ENCODE results near the gene ACADSB.

The ACADSB gene

GRCh38 chr10:123042708-123043408 lies 34.1 kb downstream of the ACADSB start:
- no peak for DNase-seq (ENCODE audit: low read depth)

- DNase-seq (ENCODE audit: low read depth) = peak; percentile 29
These were observed 34.7 kb downstream of the ACADSB start for GRCh38 chr10:123043409-123043925.

GRCh38 chr10:123044391-123044790 lies 35.6 kb downstream of the ACADSB start:
- no peak for DNase-seq (ENCODE audit: low read depth)

- no peak for DNase-seq (ENCODE audit: low read depth)
These were observed 37.3 kb downstream of the ACADSB start for GRCh38 chr10:123045961-123046731.

GRCh38 chr10:123057968-123058367 lies 49.2 kb downstream of the ACADSB start:
- DNase-seq (ENCODE audit: low read depth) = no peak

- DNase-seq (ENCODE audit: low read depth) = no peak
These were observed 53.1 kb downstream of the ACADSB start for GRCh38 chr10:123061865-123062264.

GRCh38 chr10:123062726-123063125 lies 53.9 kb downstream of the ACADSB start:
- DNase-seq (ENCODE audit: low read depth) = no peak

GRCh38 chr10:123068087-123068853 lies 59.5 kb downstream of the ACADSB start:
- no peak for DNase-seq (ENCODE audit: low read depth)

- DNase-seq (ENCODE audit: low read depth) = no peak
These were observed 60.6 kb downstream of the ACADSB start for GRCh38 chr10:123069246-123069986.

- DNase-seq (ENCODE audit: low read depth) = no peak
These were observed 64.4 kb downstream of the ACADSB start for GRCh38 chr10:123073187-123073586.

GRCh38 chr10:123074215-123074614 lies 65.4 kb downstream of the ACADSB start:
- DNase-seq (ENCODE audit: low read depth) = no peak

GRCh38 chr10:123081896-123082295 lies 73.1 kb downstream of the ACADSB start:
- DNase-seq (ENCODE audit: low read depth) = no peak

- DNase-seq (ENCODE audit: low read depth) = no peak
These were observed 75.0 kb downstream of the ACADSB start for GRCh38 chr10:123083811-123084210.

GRCh38 chr10:123086281-123086680 lies 77.5 kb downstream of the ACADSB start:
- DNase-seq (ENCODE audit: low read depth) = no peak

- DNase-seq (ENCODE audit: low read depth) = no peak
These were observed 78.5 kb downstream of the ACADSB start for GRCh38 chr10:123087348-123087747.

GRCh38 chr10:123087786-123088185 lies 79.0 kb downstream of the ACADSB start:
- DNase-seq (ENCODE audit: low read depth) = no peak

GRCh38 chr10:123092635-123093414 lies 84.0 kb downstream of the ACADSB start:
- DNase-seq (ENCODE audit: low read depth) = no peak

GRCh38 chr10:123093489-123093888 lies 84.7 kb downstream of the ACADSB start:
- DNase-seq (ENCODE audit: low read depth) = no peak

GRCh38 chr10:123096452-123096851 lies 87.6 kb downstream of the ACADSB start:
- no peak for DNase-seq (ENCODE audit: low read depth)

GRCh38 chr10:123097039-123097438 lies 88.2 kb downstream of the ACADSB start:
- DNase-seq (ENCODE audit: low read depth) = no peak
